SK-N-SH (cell line): Measurements from ENCODE around the gene ARHGEF26. TPM values are rescaled to one million over a fixed set of nuclear protein-coding genes. Genes with fewer than 3 reads are reported as not detected.

Source experiments
- CTCF ChIA-PET: fragments of 300-600, 350-600 bp; formaldehyde crosslinking; extraction: SDS; loops from one replicate; lab custom pipeline; 2021; lab: Yijun Ruan, JAX
- POLR2A ChIA-PET: fragments of 350-600 bp; sonication (Branson Sonifier 250); formaldehyde crosslinking; extraction: SDS; loops from one replicate; lab custom pipeline; 2020; ENCODE audit warnings: antibody characterized with exemption, inconsistent platforms; lab: Yijun Ruan, JAX
- DNase-seq: peaks from one replicate; pipeline ENCODE4 v3.0.0; 2012
- H2AFZ ChIP-seq: fragments of 200-600 bp; sonication (generic); 2 replicates; pipeline ENCODE4 v1.8.1; 2016; ENCODE audit warnings: antibody characterized with exemption, mild to moderate bottlenecking, low read depth
- H3F3A ChIP-seq: fragments of 200-600 bp; sonication (generic); replicated peaks from 2 replicates; pipeline ENCODE3; 2016; ENCODE audit warnings: antibody characterized with exemption, mild to moderate bottlenecking; ENCODE audit not compliant: insufficient read depth
- H3K27ac ChIP-seq, 2 experiments: fragments of 200-500 bp in 1 of 2; fragments of 200-600 bp in 1 of 2; sonication (Bioruptor generic) in 1 of 2; sonication (generic), shearing (Covaris generic) in 1 of 2; 2 replicates each; pipeline versions ENCODE4 v1.5.1 to v1.6.1; 2014 to 2016; ENCODE audit warnings: low read depth in 2 of 2, inconsistent platforms in 1 of 2, low read length in 1 of 2, mild to moderate bottlenecking in 1 of 2, mixed read lengths in 1 of 2
- H3K27me3 ChIP-seq: fragments of 200-600 bp; sonication (generic), shearing (Covaris generic); 2 replicates; pipeline ENCODE4 v1.6.1; 2016; ENCODE audit warnings: mixed run types; ENCODE audit not compliant: insufficient read depth
- H3K36me3 ChIP-seq, 2 experiments: fragments of 200-500 bp in 1 of 2; fragments of 200-600 bp in 1 of 2; sonication (Bioruptor generic) in 1 of 2; sonication (generic) in 1 of 2; replicated peaks in 1 of 2; 2 replicates each; pipeline versions ENCODE3 to v1.5.1; 2014 to 2016; ENCODE audit warnings: low read length in 1 of 2, mild to moderate bottlenecking in 1 of 2; ENCODE audit not compliant: insufficient read depth in 2 of 2, control insufficient read depth in 1 of 2
- H3K4me1 ChIP-seq, 2 experiments: fragments of 200-500 bp in 1 of 2; fragments of 200-600 bp in 1 of 2; sonication (Bioruptor generic) in 1 of 2; sonication (generic), shearing (Covaris generic) in 1 of 2; 2 replicates each; pipeline versions ENCODE4 v1.5.1 to v1.6.1; 2014 to 2016; ENCODE audit warnings: low read depth in 1 of 2, low read length in 1 of 2, mixed run types in 1 of 2; ENCODE audit not compliant: insufficient read depth in 2 of 2, control insufficient read depth in 1 of 2
- H3K4me2 ChIP-seq: fragments of 200-600 bp; sonication (generic), shearing (Covaris generic); 2 replicates; pipeline ENCODE4 v1.6.1; 2017; ENCODE audit warnings: mixed run types
- H3K4me3 ChIP-seq, 2 experiments: fragments of 200-500 bp in 1 of 2; fragments of 200-600 bp in 1 of 2; sonication (Bioruptor generic) in 1 of 2; sonication (generic), shearing (Covaris generic) in 1 of 2; 2 replicates each; pipeline versions ENCODE4 v1.5.1 to v1.8.1; 2014 to 2016; ENCODE audit warnings: low read depth in 2 of 2, inconsistent platforms in 1 of 2, low read length in 1 of 2, mild to moderate bottlenecking in 1 of 2, mixed read lengths in 1 of 2, moderate library complexity in 1 of 2
- H3K79me2 ChIP-seq: fragments of 200-600 bp; sonication (generic); 2 replicates; pipeline ENCODE4 v1.8.1; 2017; ENCODE audit warnings: mild to moderate bottlenecking; ENCODE audit not compliant: insufficient read depth
- H3K9ac ChIP-seq: fragments of 200-600 bp; sonication (generic); 2 replicates; pipeline ENCODE4 v1.6.1; 2017; ENCODE audit warnings: mixed run types
- H3K9me2 ChIP-seq: fragments of 200-600 bp; sonication (generic); 2 replicates; pipeline ENCODE4 v1.6.1; 2017; ENCODE audit warnings: mixed run types
- H3K9me3 ChIP-seq: fragments of 200-600 bp; sonication (generic); 2 replicates; pipeline ENCODE4 v1.6.1; 2017; ENCODE audit warnings: mixed run types, mild to moderate bottlenecking, moderate library complexity
- H4K20me1 ChIP-seq: fragments of 200-600 bp; sonication (generic); 2 replicates; pipeline ENCODE4 v1.6.1; 2017; ENCODE audit warnings: mild to moderate bottlenecking, mixed run types; ENCODE audit not compliant: insufficient read depth
- EP300 ChIP-seq, 2 experiments: IDR thresholded peaks; 2 replicates each; pipeline versions ENCODE4 v1.4.0 to v1.6.1; 2012; ENCODE audit warnings: borderline replicate concordance in 1 of 2, low read depth in 1 of 2, low read length in 1 of 2
- EZH2phosphoT487 ChIP-seq: fragments of 200-600 bp; sonication (generic); IDR thresholded peaks from 2 replicates; pipeline ENCODE4 v1.6.1; 2017; ENCODE audit warnings: low read depth, mixed run types, mild to moderate bottlenecking, antibody characterized with exemption, moderate library complexity, borderline replicate concordance
- GABPA ChIP-seq: IDR thresholded peaks from 2 replicates; pipeline ENCODE4 v1.4.0; 2012; ENCODE audit warnings: low read depth, mild to moderate bottlenecking
- GATA2 ChIP-seq: sonication (generic); formaldehyde crosslinking; IDR thresholded peaks from 2 replicates; pipeline ENCODE4 v1.5.0; 2020; ENCODE audit warnings: mild to moderate bottlenecking, missing genetic modification reagents
- NFIC ChIP-seq: IDR thresholded peaks from 2 replicates; pipeline ENCODE4 v1.4.0; 2012; ENCODE audit warnings: borderline replicate concordance
- NRF1 ChIP-seq: IDR thresholded peaks from 2 replicates; pipeline ENCODE4 v1.6.1; 2012; ENCODE audit warnings: low read depth, mild to moderate bottlenecking, low read length
- POLR2AphosphoS5 ChIP-seq: IDR thresholded peaks from 2 replicates; pipeline ENCODE4 v1.6.1; 2012; ENCODE audit warnings: low read depth, low read length
- RFX5 ChIP-seq: IDR thresholded peaks from 2 replicates; pipeline ENCODE4 v1.6.1; 2012; ENCODE audit warnings: mild to moderate bottlenecking, improper control_type of control experiment, low read length
- YY1 ChIP-seq: IDR thresholded peaks from 2 replicates; pipeline ENCODE4 v1.4.0; 2012; ENCODE audit warnings: low read depth, mild to moderate bottlenecking
- WGBS: methylation state at CpG from one replicate; pipeline ENCODE4 v1.1.6; 2017; ENCODE audit warnings: low lambda C conversion rate; 5-methylcytosine and 5-hydroxymethylcytosine counted together
- polyA plus RNA-seq, 3 experiments: library from polyadenylated mRNA; depleted of rRNA; stranded (reverse); fragments of >200 nt; gene quantifications; 2 replicates each; pipeline ENCODE4 v1.2.3, GENCODE V29; 2012
- TF ChIP-seq, protein P1 (sequence below): IDR thresholded peaks from 2 replicates; pipeline ENCODE4 v1.4.0; 2012; ENCODE audit warnings: low read depth
- TF ChIP-seq, protein P2 (sequence below): IDR thresholded peaks from 2 replicates; pipeline ENCODE4 v1.4.0; 2012; ENCODE audit warnings: low read depth, borderline replicate concordance

The ARHGEF26 gene
- polyA plus RNA-seq, 1 of the 3 experiments (the other 2 are of a cell fraction), result 1.2 TPM

DNA sequence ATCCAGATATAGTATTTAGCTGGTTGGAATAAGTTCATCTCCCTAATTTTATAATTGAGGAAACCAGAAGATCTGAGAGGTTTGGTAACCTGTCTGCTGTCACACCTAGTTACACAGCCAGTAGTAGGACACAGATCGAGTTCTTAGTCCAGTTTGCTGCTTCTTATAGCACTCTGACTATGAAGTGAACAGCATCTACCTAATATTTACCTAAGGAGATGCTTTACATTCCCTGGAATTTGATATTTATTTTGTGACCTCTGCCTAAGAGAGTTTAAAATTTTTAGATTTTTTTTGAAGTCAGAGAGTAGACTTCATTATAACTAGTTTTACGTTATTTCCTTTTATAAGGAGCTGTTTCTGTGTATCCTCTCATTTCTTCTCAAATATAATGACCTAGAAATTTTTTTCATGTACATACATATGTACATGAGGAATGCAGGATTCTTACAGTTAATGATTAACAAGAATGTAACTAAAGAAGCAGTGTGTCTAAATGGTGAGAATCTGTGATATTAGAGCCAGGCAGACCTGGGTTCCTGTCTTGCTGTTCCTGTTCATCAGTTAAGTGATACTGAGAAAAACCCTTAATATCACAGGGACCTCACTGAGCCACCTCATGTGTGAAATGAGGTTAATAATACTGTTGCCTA is 4.3 kb downstream of the ARHGEF26 start:
- Histone ChIP-seq H3K27ac (no peak overlapping the region), H3K4me2 (no peak overlapping the region), H3K79me2 (no peaks in the 10 kb centered on the region), H3K4me1 (peaks cover 4 to 6% of the 10 kb centered on the region in 2 experiments; a peak in 3 of 4 replicates), H3K9me2 (no peaks in the 10 kb centered on the region), H3K9me3 (no peaks in the 10 kb centered on the region), H3K27me3 (no peaks in the 10 kb centered on the region), H3K36me3 (peaks cover 0 to 1% of the 10 kb centered on the region in 2 experiments), H3F3A (peaks cover 6% of the 10 kb centered on the region), H3K4me3 (no peak overlapping the region), H3K9ac (no peak overlapping the region), H4K20me1 (no peaks in the 10 kb centered on the region), H2AFZ (no peak overlapping the region)
- TF ChIP-seq NFIC (no peak), YY1 (no peak), EZH2phosphoT487 (no peak), GATA2 (CRISPR knock-in tag) (no peak), EP300 (IDR thresholded peaks at IDR 0.05; ENCODE audit: borderline replicate concordance in 1 of 2, low read depth in 1 of 2, low read length in 1 of 2) (no peak), POLR2AphosphoS5 (no peak), RFX5 (no peak), GABPA (no peak), NRF1 (no peak)
- TF ChIP-seq, protein P1, sequence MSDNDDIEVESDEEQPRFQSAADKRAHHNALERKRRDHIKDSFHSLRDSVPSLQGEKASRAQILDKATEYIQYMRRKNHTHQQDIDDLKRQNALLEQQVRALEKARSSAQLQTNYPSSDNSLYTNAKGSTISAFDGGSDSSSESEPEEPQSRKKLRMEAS, result no peak
- no peak for DNase-seq
- CTCF ChIA-PET, result no interaction called here
- POLR2A ChIA-PET, result no interaction called here
- WGBS, result 78% methylated on average over 2 of the region's 2 CpGs

DNA sequence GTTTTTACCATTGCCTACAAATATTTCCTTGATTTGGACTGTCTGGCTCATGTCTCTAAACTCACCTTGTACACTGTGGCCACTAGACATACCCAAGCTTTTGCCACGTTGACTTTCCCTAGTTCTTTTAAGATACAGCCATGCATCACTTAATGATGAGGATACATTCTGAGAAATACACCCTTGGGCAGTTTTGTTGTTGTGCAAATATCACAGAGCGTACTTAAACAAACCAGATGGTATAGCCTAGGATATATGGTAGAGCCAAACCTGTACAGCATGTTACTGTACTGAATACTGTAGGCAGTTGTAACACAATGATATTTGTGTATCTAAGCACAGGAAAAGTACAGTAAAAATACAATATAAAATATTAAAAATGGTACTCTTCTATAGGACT is 5.5 kb downstream of the ARHGEF26 start:
- H3K4me1 ChIP-seq, result peaks cover 4 to 6% of the 10 kb centered on the region in 2 experiments; a peak in 3 of 4 replicates
- no peak overlapping the region for H3K27ac ChIP-seq
- no peaks in the 10 kb centered on the region for H3K79me2 ChIP-seq
- H3K9me2 ChIP-seq, result no peaks in the 10 kb centered on the region
- peaks cover 0 to 4% of the 10 kb centered on the region in 2 experiments for H3K36me3 ChIP-seq
- TF ChIP-seq, protein P2, sequence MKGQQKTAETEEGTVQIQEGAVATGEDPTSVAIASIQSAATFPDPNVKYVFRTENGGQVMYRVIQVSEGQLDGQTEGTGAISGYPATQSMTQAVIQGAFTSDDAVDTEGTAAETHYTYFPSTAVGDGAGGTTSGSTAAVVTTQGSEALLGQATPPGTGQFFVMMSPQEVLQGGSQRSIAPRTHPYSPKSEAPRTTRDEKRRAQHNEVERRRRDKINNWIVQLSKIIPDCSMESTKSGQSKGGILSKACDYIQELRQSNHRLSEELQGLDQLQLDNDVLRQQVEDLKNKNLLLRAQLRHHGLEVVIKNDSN, result no peak
- no peak overlapping the region for H2AFZ ChIP-seq
- no peak for DNase-seq
- no peak overlapping the region for H3K4me3 ChIP-seq
- no peaks in the 10 kb centered on the region for H3K27me3 ChIP-seq
- no peaks in the 10 kb centered on the region for H3K9me3 ChIP-seq
- peaks cover 6% of the 10 kb centered on the region for H3F3A ChIP-seq
- 74% methylated on average over 2 of the region's 2 CpGs for WGBS
- no peak overlapping the region for H3K9ac ChIP-seq
- ChIA-PET POLR2A (no interaction called here), CTCF (interaction anchor here (1.4 kb wide), 1 partner anchor 126 kb away, joined by 4 read pairs; no protein-coding TSS in a partner anchor)
- H4K20me1 ChIP-seq, result no peaks in the 10 kb centered on the region
- H3K4me2 ChIP-seq, result no peak overlapping the region
